A549 treated with ZK216348 at 1 μM for 4 hours (cell line): ENCODE results near the gene L3MBTL3. TPM values are rescaled to one million over a fixed set of nuclear protein-coding genes. Genes with fewer than 3 reads are reported as not detected.

Experiments
- total RNA-seq: library from RNA; stranded (reverse); fragments of 200-300 nt; extraction: Qiagen RNA extraction; gene quantifications from 5 replicates; pipeline ENCODE4 v1.2.3, GENCODE V29; 2022; ENCODE audit warnings: low read depth

L3MBTL3 gene
- 1.8 to 3.9 TPM (median 3.1 TPM) in 5 replicates for total RNA-seq

DNA sequence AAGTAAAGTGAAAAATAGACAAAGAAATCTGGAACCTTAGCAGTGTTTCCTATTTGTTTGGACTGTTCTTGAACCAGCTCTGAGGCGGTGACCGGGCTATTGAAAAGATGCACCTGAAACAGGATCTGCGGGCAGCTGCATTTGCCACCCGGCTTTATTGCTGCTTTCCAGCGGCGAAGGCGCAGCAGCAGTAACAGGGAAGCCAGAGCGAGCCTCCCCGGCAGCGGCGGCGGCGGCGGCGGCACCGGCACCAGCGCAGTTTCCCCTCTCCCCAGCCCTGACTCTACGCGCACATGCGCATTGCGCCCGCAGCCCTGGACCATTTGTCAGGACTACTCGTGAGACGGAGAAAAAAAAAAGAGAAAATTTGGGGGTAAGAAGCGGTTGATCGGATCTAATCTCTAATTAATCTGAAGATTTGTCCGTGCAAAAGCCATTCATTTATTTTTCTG lies at the start of gene L3MBTL3:
TSS of gene L3MBTL3 (plus strand) at position 290 of the 452 bp plus-strand sequence. CDS start 24,119 bp downstream, outside the sequence.

Other genes with a start within 250 kb of the L3MBTL3 start
- not detected in 5 replicates for gene TMEM244, start 157.3 kb upstream of the L3MBTL3 start, total RNA-seq
- not detected in 5 replicates for gene SAMD3, start 204.4 kb downstream of the L3MBTL3 start, total RNA-seq